Panc1 (cell line): ENCODE measurements around the gene ADARB2.

Experiments
- POLR2AphosphoS5 ChIP-seq: IDR thresholded peaks from 2 replicates; pipeline ENCODE4 v1.6.1; 2012; ENCODE audit warnings: mild to moderate bottlenecking, low read depth, low read length, moderate library complexity
- TF ChIP-seq, protein P1 (sequence below): fragments of 450-650 bp; IDR thresholded peaks from 2 replicates; pipeline ENCODE4 v1.5.1; 2017; ENCODE audit warnings: mild to moderate bottlenecking

DNA sequence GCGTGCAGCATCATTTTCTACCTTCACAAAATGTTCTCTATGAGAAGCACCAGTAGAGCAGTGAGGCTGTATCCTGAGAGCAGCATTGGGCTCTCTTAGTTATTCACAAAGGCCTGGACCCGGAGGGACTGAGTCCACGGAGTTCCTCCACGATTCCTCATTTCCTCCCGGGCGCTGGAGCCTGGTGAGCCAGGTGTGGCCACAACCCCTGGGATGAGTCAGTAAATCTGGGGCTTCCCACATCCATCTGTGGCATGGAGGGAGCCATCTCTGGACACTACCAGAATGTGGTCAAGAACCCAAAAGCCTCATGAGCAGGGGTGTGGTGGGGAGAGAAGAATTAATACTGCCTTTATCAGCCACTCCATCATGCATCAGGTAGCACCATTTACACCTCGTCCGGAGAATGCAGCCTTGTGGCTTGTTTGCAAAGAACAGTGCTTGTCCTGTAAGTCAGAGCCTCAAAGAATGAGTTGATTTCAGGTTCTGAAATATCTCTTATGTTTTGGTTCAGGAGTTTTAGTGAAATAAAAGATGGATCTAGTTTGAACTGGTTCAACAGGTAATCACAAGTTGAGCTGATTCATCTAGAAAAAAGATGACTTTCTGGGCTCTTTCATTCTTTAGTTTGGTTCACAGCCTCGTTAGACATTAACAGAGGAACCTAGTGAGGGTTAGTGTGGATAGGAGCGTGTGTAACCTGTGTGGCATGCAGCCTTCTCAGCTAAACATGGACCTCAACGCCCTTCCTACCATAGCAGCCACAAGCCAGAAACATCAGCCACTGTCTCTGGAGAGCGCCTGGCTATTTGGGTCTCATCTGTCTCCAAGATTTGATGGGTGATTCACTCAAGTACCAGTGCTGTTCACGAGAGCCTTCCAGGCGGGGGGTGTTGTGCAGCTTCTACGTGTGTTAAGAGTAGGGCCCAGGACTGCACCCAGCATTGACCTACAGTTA, 586.0 kb downstream of the ADARB2 start:
- TF ChIP-seq, protein P1, sequence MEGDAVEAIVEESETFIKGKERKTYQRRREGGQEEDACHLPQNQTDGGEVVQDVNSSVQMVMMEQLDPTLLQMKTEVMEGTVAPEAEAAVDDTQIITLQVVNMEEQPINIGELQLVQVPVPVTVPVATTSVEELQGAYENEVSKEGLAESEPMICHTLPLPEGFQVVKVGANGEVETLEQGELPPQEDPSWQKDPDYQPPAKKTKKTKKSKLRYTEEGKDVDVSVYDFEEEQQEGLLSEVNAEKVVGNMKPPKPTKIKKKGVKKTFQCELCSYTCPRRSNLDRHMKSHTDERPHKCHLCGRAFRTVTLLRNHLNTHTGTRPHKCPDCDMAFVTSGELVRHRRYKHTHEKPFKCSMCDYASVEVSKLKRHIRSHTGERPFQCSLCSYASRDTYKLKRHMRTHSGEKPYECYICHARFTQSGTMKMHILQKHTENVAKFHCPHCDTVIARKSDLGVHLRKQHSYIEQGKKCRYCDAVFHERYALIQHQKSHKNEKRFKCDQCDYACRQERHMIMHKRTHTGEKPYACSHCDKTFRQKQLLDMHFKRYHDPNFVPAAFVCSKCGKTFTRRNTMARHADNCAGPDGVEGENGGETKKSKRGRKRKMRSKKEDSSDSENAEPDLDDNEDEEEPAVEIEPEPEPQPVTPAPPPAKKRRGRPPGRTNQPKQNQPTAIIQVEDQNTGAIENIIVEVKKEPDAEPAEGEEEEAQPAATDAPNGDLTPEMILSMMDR = no peak
- no peak for TF ChIP-seq POLR2AphosphoS5
